HepG2 (cell line): ENCODE results near the gene CCDC30. TPM values are rescaled to one million over a fixed set of nuclear protein-coding genes. Genes with fewer than 3 reads are reported as not detected.

Experiments used
- ATAC-seq: fragments of 200-7000 bp; cut with Tn5 transposase; 3 replicates; pipeline ENCODE4 v1.9.1; 2020; ENCODE audit warnings: mild to moderate bottlenecking, moderate library complexity
- BruUV-seq: library from RNA; stranded (reverse); fragments of 400-500 nt; replicated peaks from 2 replicates; lab custom pipeline; 2021; lab: Mats Ljungman, UMichigan
- CTCF ChIA-PET: fragments of 300-600 bp; formaldehyde crosslinking; extraction: SDS; loops from one replicate; lab custom pipeline; 2021; ENCODE audit warnings: low total read pairs, inconsistent platforms, low intra/inter-chr PET ratio; lab: Yijun Ruan, JAX
- POLR2A ChIA-PET: fragments of 350-600 bp; sonication (Branson Sonifier 250); formaldehyde crosslinking; loops from one replicate; lab custom pipeline; 2020; ENCODE audit warnings: antibody characterized with exemption, inconsistent platforms; lab: Yijun Ruan, JAX
- DNase-seq: peaks from one replicate; pipeline ENCODE4 v3.0.0-alpha.2; 2015; ENCODE audit warnings: low spot score
- FAIRE-seq: peaks from 3 replicates; lab custom pipeline; 2011; peaks lifted over from hg19 to GRCh38; lab: Jason Lieb, UNC
- H2AFZ ChIP-seq: one replicate; pipeline ENCODE4 v1.6.1; 2011; ENCODE audit warnings: low read length, inconsistent platforms
- H3K27ac ChIP-seq: fragments of 300-600 bp; 3 replicates; pipeline ENCODE4 v1.8.0; 2011; ENCODE audit warnings: mixed run types, mild to moderate bottlenecking, mixed read lengths, low read length, inconsistent platforms; ENCODE audit not compliant: insufficient read depth; ENCODE audit errors: extremely low read length
- H3K27me3 ChIP-seq, 2 experiments: fragments of 200-600 bp in 1 of 2; 2 replicates in 1 of 2; 3 replicates in 1 of 2; pipeline versions ENCODE4 v1.6.0 to v1.8.0; 2011; ENCODE audit warnings: low read length in 2 of 2, mild to moderate bottlenecking in 2 of 2, moderate library complexity in 2 of 2, inconsistent platforms in 1 of 2; ENCODE audit not compliant: insufficient read depth in 2 of 2, control insufficient read depth in 1 of 2
- H3K36me3 ChIP-seq, 2 experiments: fragments of 200-600 bp in 1 of 2; replicated peaks in 1 of 2; 2 replicates in 1 of 2; 3 replicates in 1 of 2; pipeline versions ENCODE4 v1.5.1 to v1.8.0; 2011; ENCODE audit warnings: low read length in 2 of 2, inconsistent platforms in 1 of 2; ENCODE audit not compliant: insufficient read depth in 2 of 2, control insufficient read depth in 1 of 2
- H3K4me1 ChIP-seq: 2 replicates; pipeline ENCODE4 v1.5.1; 2012; ENCODE audit warnings: low read length, inconsistent platforms; ENCODE audit not compliant: insufficient read depth
- H3K4me2 ChIP-seq: 2 replicates; pipeline ENCODE4 v1.6.0; 2011; ENCODE audit warnings: low read depth, low read length, inconsistent platforms
- H3K4me3 ChIP-seq, 3 experiments: fragments of 200-600 bp in 1 of 3; sonication (generic), shearing (Covaris generic) in 1 of 3; replicated peaks in 1 of 3; 2 replicates each; pipeline ENCODE4 v1.5.1; 2011 to 2016; ENCODE audit warnings: low read length in 3 of 3, inconsistent platforms in 2 of 3, low read depth in 2 of 3, mild to moderate bottlenecking in 2 of 3, control low read depth in 1 of 3, mixed read lengths in 1 of 3; ENCODE audit not compliant: insufficient read depth in 1 of 3
- H3K79me2 ChIP-seq: one replicate; pipeline ENCODE4 v1.6.1; 2011; ENCODE audit warnings: low read length, inconsistent platforms; ENCODE audit not compliant: insufficient read depth
- H3K9ac ChIP-seq: 2 replicates; pipeline ENCODE4 v1.6.0; 2011; ENCODE audit warnings: mild to moderate bottlenecking, low read depth, low read length, inconsistent platforms; ENCODE audit not compliant: insufficient read depth
- H3K9me3 ChIP-seq: 2 replicates; pipeline ENCODE4 v1.5.1; 2012; ENCODE audit warnings: mild to moderate bottlenecking, low read length
- H4K20me1 ChIP-seq: 2 replicates; pipeline ENCODE4 v1.6.0; 2011; ENCODE audit warnings: inconsistent platforms, mild to moderate bottlenecking, low read length, moderate library complexity; ENCODE audit not compliant: insufficient read depth
- KAT7 ChIP-seq: IDR thresholded peaks from 2 replicates; pipeline ENCODE4 v1.6.1; 2018; ENCODE audit warnings: borderline replicate concordance, missing compliant biosample characterization
- MED13 ChIP-seq: sonication (generic); formaldehyde crosslinking; IDR thresholded peaks from 2 replicates; pipeline ENCODE4 v1.5.0; 2020; ENCODE audit warnings: missing genetic modification reagents
- POLR2AphosphoS5 ChIP-seq: IDR thresholded peaks from 2 replicates; pipeline ENCODE4 v1.6.1; 2012; ENCODE audit warnings: low read depth, low read length
- RCOR2 ChIP-seq: IDR thresholded peaks from 2 replicates; pipeline ENCODE4 v1.6.1; 2016; ENCODE audit warnings: missing biosample characterization, missing genetic modification reagents
- SMYD3 ChIP-seq: sonication (generic); formaldehyde crosslinking; IDR thresholded peaks from 2 replicates; pipeline ENCODE4 v1.8.1; 2023; ENCODE audit warnings: mild to moderate bottlenecking, missing genetic modification reagents
- ZC3H13 ChIP-seq: sonication (generic); formaldehyde crosslinking; IDR thresholded peaks from 2 replicates; pipeline ENCODE4 v1.8.1; 2023; ENCODE audit warnings: mild to moderate bottlenecking, missing genetic modification reagents, moderate library complexity
- ZIK1 ChIP-seq: sonication (generic); formaldehyde crosslinking; IDR thresholded peaks from 2 replicates; pipeline ENCODE4 v1.5.0; 2020; ENCODE audit warnings: mild to moderate bottlenecking, low read depth, missing genetic modification reagents, borderline replicate concordance
- ZNF550 ChIP-seq: sonication (generic); formaldehyde crosslinking; IDR thresholded peaks from 2 replicates; pipeline ENCODE4 v1.4.0; 2020; ENCODE audit warnings: mild to moderate bottlenecking, missing genetic modification reagents, borderline replicate concordance
- WGBS: methylation state at CpG from one replicate; pipeline ENCODE4 v1.1.6; 2017; ENCODE audit warnings: low lambda C conversion rate; 5-methylcytosine and 5-hydroxymethylcytosine counted together
- in situ Hi-C: cut with HindIII; loops from 2 replicates; pipeline ENCODE4 v1.10.0; 2017; ENCODE audit warnings: low pct_unique_long_range_greater_than_20kb; ENCODE audit not compliant: extremely low pct_ligation_motif_present
- intact Hi-C: fragments of 100-400 bp; cut with micrococcal nuclease; formaldehyde crosslinking; loops from one replicate; pipeline ENCODE4 v1.10.0; 2022; ENCODE audit not compliant: unreplicated experiment
- polyA plus RNA-seq, 8 experiments: library from polyadenylated mRNA; depleted of rRNA in 3 of 8; stranded (reverse) in 7 of 8; unstranded in 1 of 8; fragments of >200 nt; fragmentation: Illumina TruSeq in 4 of 8; extraction: Trizol in 4 of 8; gene quantifications; 2 replicates each; pipeline versions ENCODE4 v1.2.1 to v1.2.3, GENCODE V29; 2011 to 2016; ENCODE audit warnings: low read depth in 4 of 8, missing spikeins in 1 of 8, mixed read lengths in 1 of 8; ENCODE audit not compliant: insufficient read depth in 1 of 8
- total RNA-seq, 5 experiments: library from RNA; depleted of rRNA; stranded (reverse); fragments of >200 nt; fragmentation: Illumina TruSeq; extraction: Trizol; gene quantifications; 2 replicates each; pipeline ENCODE4 v1.2.3, GENCODE V29; 2016; ENCODE audit warnings: low read depth in 1 of 5
- TF ChIP-seq, protein P1 (sequence below): sonication (generic); formaldehyde crosslinking; IDR thresholded peaks from 2 replicates; pipeline ENCODE4 v1.4.0; 2020; ENCODE audit warnings: mild to moderate bottlenecking, missing genetic modification reagents, borderline replicate concordance
- TF ChIP-seq, protein P2 (sequence below): sonication (generic); formaldehyde crosslinking; conservative IDR thresholded peaks from 2 replicates; pipeline ENCODE4 v1.4.0; 2020; ENCODE audit warnings: missing genetic modification reagents

The CCDC30 gene
- total and polyA plus RNA-seq, 2 of the 13 experiments (the other 11 are each of a cell fraction or from before 2014, with no cell fraction given): 0.25 to 0.77 TPM

DNA sequence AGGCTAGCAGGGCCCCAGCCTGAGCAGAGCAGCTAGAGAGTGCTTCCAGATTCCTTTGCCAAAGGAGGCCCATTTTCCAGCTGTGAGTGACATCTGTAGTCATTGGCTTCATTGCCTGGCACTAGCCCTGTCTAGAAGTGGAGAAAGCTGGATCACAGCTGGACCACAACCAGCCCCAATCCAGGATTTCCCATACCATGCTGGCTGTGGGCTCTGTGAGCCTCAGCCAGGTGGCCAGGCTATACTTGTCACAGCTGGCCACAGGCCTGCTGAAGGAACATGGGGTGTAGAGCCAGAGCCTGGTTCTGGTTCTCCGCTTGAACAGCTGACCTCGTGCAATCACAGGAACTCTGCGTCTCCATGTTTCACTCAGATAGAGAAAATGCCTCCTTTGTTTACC lies 45.9 kb upstream of the CCDC30 start (continued):
- TF ChIP-seq, protein P1, sequence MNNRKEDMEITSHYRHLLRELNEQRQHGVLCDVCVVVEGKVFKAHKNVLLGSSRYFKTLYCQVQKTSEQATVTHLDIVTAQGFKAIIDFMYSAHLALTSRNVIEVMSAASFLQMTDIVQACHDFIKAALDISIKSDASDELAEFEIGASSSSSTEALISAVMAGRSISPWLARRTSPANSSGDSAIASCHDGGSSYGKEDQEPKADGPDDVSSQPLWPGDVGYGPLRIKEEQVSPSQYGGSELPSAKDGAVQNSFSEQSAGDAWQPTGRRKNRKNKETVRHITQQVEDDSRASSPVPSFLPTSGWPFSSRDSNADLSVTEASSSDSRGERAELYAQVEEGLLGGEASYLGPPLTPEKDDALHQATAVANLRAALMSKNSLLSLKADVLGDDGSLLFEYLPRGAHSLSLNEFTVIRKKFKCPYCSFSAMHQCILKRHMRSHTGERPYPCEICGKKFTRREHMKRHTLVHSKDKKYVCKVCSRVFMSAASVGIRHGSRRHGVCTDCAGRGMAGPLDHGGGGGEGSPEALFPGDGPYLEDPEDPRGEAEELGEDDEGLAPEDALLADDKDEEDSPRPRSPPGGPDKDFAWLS (CRISPR knock-in tag): no peak
- TF ChIP-seq ZNF550 (CRISPR knock-in tag): no peak
- no peak for TF ChIP-seq ZC3H13 (CRISPR knock-in tag)
- no peak for TF ChIP-seq POLR2AphosphoS5
- no peak for TF ChIP-seq MED13 (CRISPR knock-in tag)
- TF ChIP-seq ZIK1 (CRISPR knock-in tag): no peak

DNA sequence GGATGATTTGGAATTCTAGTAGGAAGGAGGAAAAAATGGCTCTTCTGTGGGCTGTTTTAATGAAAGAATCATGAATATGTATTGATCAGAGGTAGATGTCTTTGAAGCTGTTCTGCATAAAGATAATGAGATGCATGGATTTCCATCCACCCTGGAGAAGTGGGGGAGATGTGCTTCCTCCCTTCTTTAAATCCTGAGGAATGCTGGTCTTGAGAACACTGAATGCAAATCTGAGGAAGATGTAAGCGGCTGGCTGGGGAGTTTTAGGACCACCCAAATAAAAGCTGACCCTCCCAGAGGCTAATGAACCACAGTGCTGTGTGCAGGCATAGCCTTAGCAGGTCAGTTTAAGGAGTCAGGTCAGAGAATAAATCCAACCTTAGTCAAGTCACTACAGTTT lies 44.6 kb upstream of the CCDC30 start:
- H3K4me2 ChIP-seq: no peak overlapping the region
- H3K9ac ChIP-seq: no peak overlapping the region
- ChIA-PET POLR2A (no interaction called here), CTCF (no interaction called here)
- H2AFZ ChIP-seq: no peak overlapping the region
- FAIRE-seq: no peak
- H3K27ac ChIP-seq: no peak overlapping the region
- no peak for DNase-seq
- H3K36me3 ChIP-seq: no peaks in the 10 kb centered on the region; a peak in 1 of 5 replicates
- 33% methylated on average over 1 of the region's 1 CpG for WGBS
- intact Hi-C loops: no loop called here
- H3K27me3 ChIP-seq: peaks cover 0 to 16% of the 10 kb centered on the region in 2 experiments; a peak in 1 of 5 replicates
- no peaks in the 10 kb centered on the region for H3K9me3 ChIP-seq
- H3K79me2 ChIP-seq: no peaks in the 10 kb centered on the region
- ATAC-seq: no peak
- in situ Hi-C loops: no loop called here
- no peaks in the 10 kb centered on the region for H4K20me1 ChIP-seq
- TF ChIP-seq, protein P2, sequence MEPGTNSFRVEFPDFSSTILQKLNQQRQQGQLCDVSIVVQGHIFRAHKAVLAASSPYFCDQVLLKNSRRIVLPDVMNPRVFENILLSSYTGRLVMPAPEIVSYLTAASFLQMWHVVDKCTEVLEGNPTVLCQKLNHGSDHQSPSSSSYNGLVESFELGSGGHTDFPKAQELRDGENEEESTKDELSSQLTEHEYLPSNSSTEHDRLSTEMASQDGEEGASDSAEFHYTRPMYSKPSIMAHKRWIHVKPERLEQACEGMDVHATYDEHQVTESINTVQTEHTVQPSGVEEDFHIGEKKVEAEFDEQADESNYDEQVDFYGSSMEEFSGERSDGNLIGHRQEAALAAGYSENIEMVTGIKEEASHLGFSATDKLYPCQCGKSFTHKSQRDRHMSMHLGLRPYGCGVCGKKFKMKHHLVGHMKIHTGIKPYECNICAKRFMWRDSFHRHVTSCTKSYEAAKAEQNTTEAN: no peak
- TF ChIP-seq SMYD3 (CRISPR knock-in tag) (no peak), RCOR2 (CRISPR knock-in tag) (no peak), KAT7 (CRISPR knock-in tag) (no peak)
- no peaks in the 10 kb centered on the region for H3K4me1 ChIP-seq
- H3K4me3 ChIP-seq: no peak overlapping the region
- no TSS peak for BruUV-seq
